K562 (cell line): ENCODE data around the gene WIF1. TPM values are rescaled to one million over a fixed set of nuclear protein-coding genes. Genes with fewer than 3 reads are reported as not detected.

ENCODE experiments used
- ATAC-seq: fragments of 200-7000 bp; cut with Tn5 transposase; 3 replicates; pipeline ENCODE4 v1.9.1; 2020; ENCODE audit warnings: moderate library complexity
- BruUV-seq: library from RNA; stranded (reverse); fragments of 400-500 nt; replicated peaks from 2 replicates; lab custom pipeline; 2021; lab: Mats Ljungman, UMichigan
- CTCF ChIA-PET: fragments of 300-600 bp; formaldehyde crosslinking; extraction: SDS; loops from one replicate; lab custom pipeline; 2021; ENCODE audit warnings: low intra/inter-chr PET ratio; lab: Yijun Ruan, JAX
- POLR2A ChIA-PET: fragments of 300-600, 350-650 bp; sonication (Branson Sonifier 250); formaldehyde crosslinking; extraction: SDS; loops from one replicate; lab custom pipeline; 2021; ENCODE audit warnings: antibody characterized with exemption, inconsistent platforms; lab: Yijun Ruan, JAX
- DNase-seq, 4 experiments: peaks; one replicate each; pipeline versions ENCODE4 v3.0.0 to v3.0.0-alpha.2; 2011 to 2018; ENCODE audit warnings: low spot score in 3 of 4, mixed read lengths in 3 of 4; ENCODE audit errors: extremely low read depth in 1 of 4
- FAIRE-seq: peaks from 2 replicates; lab custom pipeline; 2011; peaks lifted over from hg19 to GRCh38; lab: Jason Lieb, UNC
- H2AFZ ChIP-seq: 2 replicates; pipeline ENCODE4 v1.6.0; 2011; ENCODE audit warnings: low read depth, low read length, control low read depth, inconsistent platforms
- H3K27ac ChIP-seq: fragments of 200-600 bp; 3 replicates; pipeline ENCODE4 v1.8.0; 2011; ENCODE audit warnings: low read depth, mild to moderate bottlenecking, control low read depth, inconsistent platforms, low read length, moderate library complexity, mixed read lengths; ENCODE audit errors: extremely low read depth
- H3K27me3 ChIP-seq, 2 experiments: fragments of 300-600 bp in 1 of 2; 2 replicates in 1 of 2; 3 replicates in 1 of 2; pipeline versions ENCODE4 v1.6.0 to v1.8.0; 2011; ENCODE audit warnings: inconsistent platforms in 2 of 2, low read length in 2 of 2, mild to moderate bottlenecking in 1 of 2, mixed read lengths in 1 of 2, moderate library complexity in 1 of 2; ENCODE audit not compliant: control insufficient read depth in 2 of 2, insufficient read depth in 2 of 2
- H3K36me3 ChIP-seq: fragments of 300-600 bp; 3 replicates; pipeline ENCODE4 v1.8.0; 2011; ENCODE audit warnings: mild to moderate bottlenecking, low read length, inconsistent platforms; ENCODE audit not compliant: control insufficient read depth, insufficient read depth
- H3K4me1 ChIP-seq, 2 experiments: fragments of 200-600 bp in 1 of 2; replicated peaks in 1 of 2; 2 replicates in 1 of 2; 3 replicates in 1 of 2; pipeline versions ENCODE4 v1.5.1 to v1.8.0; 2011; ENCODE audit warnings: inconsistent platforms in 2 of 2, low read length in 2 of 2, mild to moderate bottlenecking in 1 of 2, mixed read lengths in 1 of 2, moderate library complexity in 1 of 2; ENCODE audit not compliant: control insufficient read depth in 2 of 2, insufficient read depth in 2 of 2
- H3K4me2 ChIP-seq: 2 replicates; pipeline ENCODE4 v1.6.1; 2011; ENCODE audit warnings: low read length, control low read depth, inconsistent platforms, mixed read lengths; ENCODE audit not compliant: insufficient read depth
- H3K4me3 ChIP-seq: fragments of 200-600 bp; sonication (generic), shearing (Covaris generic); 2 replicates; pipeline ENCODE4 v1.5.1; 2016; ENCODE audit warnings: control low read depth, inconsistent platforms
- H3K79me2 ChIP-seq: fragments of 200-600 bp; 3 replicates; pipeline ENCODE4 v1.8.0; 2011; ENCODE audit warnings: low read length, inconsistent platforms; ENCODE audit not compliant: control insufficient read depth, insufficient read depth
- H3K9ac ChIP-seq, 2 experiments: 2 replicates each; pipeline versions ENCODE4 v1.6.0 to v1.6.1; 2011; ENCODE audit warnings: low read depth in 2 of 2, low read length in 2 of 2, control low read depth in 1 of 2, inconsistent platforms in 1 of 2, mild to moderate bottlenecking in 1 of 2, mixed read lengths in 1 of 2; ENCODE audit not compliant: insufficient read depth in 1 of 2
- H3K9me1 ChIP-seq: one replicate; pipeline ENCODE4 v1.6.0; 2011; ENCODE audit warnings: inconsistent platforms, mild to moderate bottlenecking, low read length, moderate library complexity; ENCODE audit not compliant: control insufficient read depth, insufficient read depth
- H3K9me3 ChIP-seq: replicated peaks from 2 replicates; pipeline ENCODE4 v1.5.1; 2011; ENCODE audit warnings: low read depth, low read length, inconsistent platforms; ENCODE audit not compliant: control insufficient read depth, insufficient read depth
- H4K20me1 ChIP-seq: replicated peaks from 2 replicates; pipeline ENCODE4 v1.6.1; 2011; ENCODE audit warnings: low read length, inconsistent platforms, mixed read lengths; ENCODE audit not compliant: control insufficient read depth, insufficient read depth
- POLR3G ChIP-seq: IDR thresholded peaks from 2 replicates; pipeline ENCODE4 v1.6.1; 2011; ENCODE audit not compliant: insufficient read length, insufficient replicate concordance; ENCODE audit errors: extremely low read depth
- U2AF1 ChIP-seq: fragments of 200-400 bp; formaldehyde crosslinking; optimal IDR thresholded peaks from 2 replicates; pipeline ENCODE3; 2017; ENCODE audit warnings: mild to moderate bottlenecking, low read depth, low read length, moderate library complexity
- in situ Hi-C: fragments of 300-500 bp; cut with MboI; formaldehyde crosslinking; loops from 4 replicates; pipeline ENCODE4 v1.15.0; 2018; ENCODE audit warnings: inconsistent platforms, mixed read lengths
- intact Hi-C: fragments of 100-400 bp; cut with micrococcal nuclease; formaldehyde crosslinking; loops from 2 replicates; pipeline ENCODE4 v1.14.2; 2022
- polyA plus RNA-seq, 8 experiments: library from polyadenylated mRNA; depleted of rRNA in 4 of 8; stranded (reverse) in 5 of 8; unstranded in 3 of 8; fragments of >200 nt; fragmentation: Nextera tagmentation in 2 of 8; fragmentation: Illumina TruSeq in 1 of 8; extraction: Ambion mirVana in 2 of 8; extraction: Trizol in 1 of 8; gene quantifications; 2 replicates each; pipeline versions ENCODE4 v1.2.1 to v1.2.3, GENCODE V29; 2011 to 2014; ENCODE audit warnings: inconsistent platforms in 1 of 8, missing spikeins in 1 of 8
- total RNA-seq, 7 experiments: library from RNA; depleted of rRNA in 6 of 7; stranded (reverse); fragments of >200 nt in 6 of 7; fragmentation: Illumina TruSeq in 2 of 7; extraction: Trizol in 2 of 7; gene quantifications; 2 replicates each; pipeline versions ENCODE4 v1.2.1 to v1.2.3, GENCODE V29; 2011 to 2021; ENCODE audit warnings: low replicate concordance in 1 of 7
- TF ChIP-seq, protein P1 (sequence below): sonication (generic); formaldehyde crosslinking; IDR thresholded peaks from 2 replicates; pipeline ENCODE4 v1.8.0; 2022; ENCODE audit warnings: mild to moderate bottlenecking, missing genetic modification reagents

Gene WIF1
- total and polyA plus RNA-seq, 9 of the 15 experiments (the other 6 are each of a cell fraction or from before 2014, with no cell fraction given), result not detected

DNA sequence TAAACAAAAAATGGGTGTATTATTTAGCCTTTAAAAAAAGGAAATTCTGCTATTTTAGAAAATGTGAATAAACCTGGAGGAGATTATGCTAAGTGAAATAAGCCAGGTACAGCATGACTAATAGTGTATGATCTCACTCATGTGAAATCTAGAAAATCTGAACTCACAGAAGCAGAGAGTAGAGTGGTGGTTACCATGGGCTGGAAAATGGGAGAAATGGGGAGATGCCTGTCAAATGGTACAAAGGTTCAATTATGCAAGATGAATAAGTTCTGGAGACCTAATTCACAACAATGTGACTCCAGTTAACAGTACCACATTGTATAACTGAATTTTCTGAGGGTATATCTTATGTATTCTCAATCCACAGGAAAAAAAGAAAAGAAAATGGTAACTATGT, 30.9 kb upstream of the WIF1 start:
- DNase-seq (no peak), FAIRE-seq (no peak), ATAC-seq (no peak)
- Histone ChIP-seq H3K4me3 (no peak overlapping the region), H3K9me1 (no peaks in the 10 kb centered on the region), H3K79me2 (no peaks in the 10 kb centered on the region), H3K36me3 (no peaks in the 10 kb centered on the region), H2AFZ (no peak overlapping the region), H3K27ac (no peak overlapping the region), H3K4me1 (peaks cover 0 to 4% of the 10 kb centered on the region in 2 experiments; a peak in 3 of 5 replicates), H3K9ac (no peak overlapping the region), H4K20me1 (no peaks in the 10 kb centered on the region), H3K27me3 (peaks cover 5 to 6% of the 10 kb centered on the region in 2 experiments; a peak in 3 of 5 replicates), H3K9me3 (no peaks in the 10 kb centered on the region), H3K4me2 (no peak overlapping the region)
- POLR2A ChIA-PET, result interaction anchor here (1.1 kb wide), 1 partner anchor 9 kb away, joined by 4 read pairs; no protein-coding TSS in a partner anchor
- intact Hi-C loops, result no loop called here
- TF ChIP-seq U2AF1 (no peak), POLR3G (no peak)
- TF ChIP-seq, protein P1, sequence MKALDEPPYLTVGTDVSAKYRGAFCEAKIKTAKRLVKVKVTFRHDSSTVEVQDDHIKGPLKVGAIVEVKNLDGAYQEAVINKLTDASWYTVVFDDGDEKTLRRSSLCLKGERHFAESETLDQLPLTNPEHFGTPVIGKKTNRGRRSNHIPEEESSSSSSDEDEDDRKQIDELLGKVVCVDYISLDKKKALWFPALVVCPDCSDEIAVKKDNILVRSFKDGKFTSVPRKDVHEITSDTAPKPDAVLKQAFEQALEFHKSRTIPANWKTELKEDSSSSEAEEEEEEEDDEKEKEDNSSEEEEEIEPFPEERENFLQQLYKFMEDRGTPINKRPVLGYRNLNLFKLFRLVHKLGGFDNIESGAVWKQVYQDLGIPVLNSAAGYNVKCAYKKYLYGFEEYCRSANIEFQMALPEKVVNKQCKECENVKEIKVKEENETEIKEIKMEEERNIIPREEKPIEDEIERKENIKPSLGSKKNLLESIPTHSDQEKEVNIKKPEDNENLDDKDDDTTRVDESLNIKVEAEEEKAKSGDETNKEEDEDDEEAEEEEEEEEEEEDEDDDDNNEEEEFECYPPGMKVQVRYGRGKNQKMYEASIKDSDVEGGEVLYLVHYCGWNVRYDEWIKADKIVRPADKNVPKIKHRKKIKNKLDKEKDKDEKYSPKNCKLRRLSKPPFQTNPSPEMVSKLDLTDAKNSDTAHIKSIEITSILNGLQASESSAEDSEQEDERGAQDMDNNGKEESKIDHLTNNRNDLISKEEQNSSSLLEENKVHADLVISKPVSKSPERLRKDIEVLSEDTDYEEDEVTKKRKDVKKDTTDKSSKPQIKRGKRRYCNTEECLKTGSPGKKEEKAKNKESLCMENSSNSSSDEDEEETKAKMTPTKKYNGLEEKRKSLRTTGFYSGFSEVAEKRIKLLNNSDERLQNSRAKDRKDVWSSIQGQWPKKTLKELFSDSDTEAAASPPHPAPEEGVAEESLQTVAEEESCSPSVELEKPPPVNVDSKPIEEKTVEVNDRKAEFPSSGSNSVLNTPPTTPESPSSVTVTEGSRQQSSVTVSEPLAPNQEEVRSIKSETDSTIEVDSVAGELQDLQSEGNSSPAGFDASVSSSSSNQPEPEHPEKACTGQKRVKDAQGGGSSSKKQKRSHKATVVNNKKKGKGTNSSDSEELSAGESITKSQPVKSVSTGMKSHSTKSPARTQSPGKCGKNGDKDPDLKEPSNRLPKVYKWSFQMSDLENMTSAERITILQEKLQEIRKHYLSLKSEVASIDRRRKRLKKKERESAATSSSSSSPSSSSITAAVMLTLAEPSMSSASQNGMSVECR (CRISPR knock-in tag), result no peak
- CTCF ChIA-PET, result no interaction called here
- in situ Hi-C loops, result no loop called here
- no TSS peak for BruUV-seq
